HUDEP-2 (cell line): ENCODE data around the gene KDM8.

ENCODE experiments used
- DNase-seq, 76 experiments: peaks; one replicate each; lab custom pipeline; 2025; ENCODE audit not compliant: unreplicated experiment in 76 of 76; lab: John Stamatoyannopoulos, UW

KDM8 gene

GRCh38 chr16:27214084-27214961 lies 11.0 kb downstream of the KDM8 start:
- no peak for DNase-seq

- DNase-seq, result no peak
These were observed 12.3 kb downstream of the KDM8 start for GRCh38 chr16:27215660-27216059.

- no peak for DNase-seq
These were observed 13.1 kb downstream of the KDM8 start for GRCh38 chr16:27216297-27216885.

- DNase-seq, result no peak
These were observed 13.9 kb downstream of the KDM8 start for GRCh38 chr16:27217256-27217655.

GRCh38 chr16:27218756-27219155 lies 15.4 kb downstream of the KDM8 start:
- DNase-seq, result no peak

GRCh38 chr16:27219161-27219560 lies 15.8 kb downstream of the KDM8 start:
- DNase-seq, result no peak

GRCh38 chr16:27220120-27220519 lies 16.8 kb downstream of the KDM8 start:
- no peak for DNase-seq

GRCh38 chr16:27220527-27220926 lies 17.2 kb downstream of the KDM8 start:
- DNase-seq, result no peak

- no peak for DNase-seq
These were observed 17.7 kb downstream of the KDM8 start for GRCh38 chr16:27220991-27221390.

- DNase-seq, result no peak
These were observed 18.4 kb downstream of the KDM8 start for GRCh38 chr16:27221576-27222248.

GRCh38 chr16:27222249-27223225 lies 19.2 kb downstream of the KDM8 start:
- DNase-seq, result no peak

GRCh38 chr16:27223226-27223610 lies 19.9 kb downstream of the KDM8 start:
- no peak for DNase-seq

- no peak for DNase-seq
These were observed 20.4 kb downstream of the KDM8 start for GRCh38 chr16:27223701-27224100.

- DNase-seq, result no peak
These were observed 21.0 kb downstream of the KDM8 start for GRCh38 chr16:27224271-27224737.

- DNase-seq, result no peak
These were observed 21.5 kb downstream of the KDM8 start for GRCh38 chr16:27224741-27225300.

GRCh38 chr16:27225536-27226360 lies 22.4 kb downstream of the KDM8 start:
- no peak for DNase-seq

- DNase-seq, result no peak
These were observed 23.1 kb downstream of the KDM8 start for GRCh38 chr16:27226476-27226875.

- no peak for DNase-seq
These were observed 23.8 kb downstream of the KDM8 start for GRCh38 chr16:27226976-27227705.

- no peak for DNase-seq
These were observed 24.7 kb downstream of the KDM8 start for GRCh38 chr16:27228045-27228444.
